NCI-H1105 (cell line): ENCODE measurements around the gene SPAG16.

Experiments used
- DNase-seq: peaks from one replicate; lab custom pipeline; 2025; lab: John Stamatoyannopoulos, UW

Gene SPAG16

DNA sequence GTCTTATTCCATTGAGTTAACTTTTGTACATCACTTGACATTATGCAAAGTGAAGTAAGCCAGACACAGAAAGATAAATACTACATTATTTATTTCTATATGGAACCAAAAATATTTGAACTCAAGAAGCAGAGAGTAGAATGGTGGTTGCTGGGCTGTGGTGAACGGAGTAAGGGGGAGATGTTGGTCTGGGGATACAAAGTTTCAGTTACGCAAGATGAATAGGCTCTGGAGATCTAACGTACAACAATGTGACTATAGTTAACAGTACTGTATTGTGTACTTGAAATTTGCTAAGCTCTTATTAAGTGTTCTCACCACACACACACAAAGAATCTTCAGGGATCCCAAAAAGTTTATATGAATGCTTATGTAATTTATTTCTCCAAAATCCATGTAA is 1001.7 kb downstream of the SPAG16 start:
- no peak for DNase-seq

DNA sequence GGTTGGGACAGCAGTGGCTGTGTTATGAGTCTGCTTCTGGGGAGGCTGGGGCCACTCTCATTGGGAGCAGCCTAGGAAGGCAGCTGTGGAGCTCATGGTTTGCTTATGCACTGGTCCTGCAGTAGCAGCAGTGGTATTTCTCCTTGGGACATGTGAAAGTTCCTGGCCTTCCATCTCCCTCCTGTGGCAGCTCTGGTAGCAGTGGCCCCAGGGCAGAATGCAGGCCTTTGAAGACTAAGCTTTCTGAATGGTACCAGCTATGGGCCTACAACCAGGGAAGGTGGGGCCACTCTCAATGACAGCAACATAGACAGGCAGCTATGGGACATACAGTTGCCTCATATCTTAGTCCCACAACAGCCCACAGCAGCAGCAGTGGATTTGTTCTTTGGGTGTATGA is 1009.3 kb downstream of the SPAG16 start:
- DNase-seq, result no peak

DNA sequence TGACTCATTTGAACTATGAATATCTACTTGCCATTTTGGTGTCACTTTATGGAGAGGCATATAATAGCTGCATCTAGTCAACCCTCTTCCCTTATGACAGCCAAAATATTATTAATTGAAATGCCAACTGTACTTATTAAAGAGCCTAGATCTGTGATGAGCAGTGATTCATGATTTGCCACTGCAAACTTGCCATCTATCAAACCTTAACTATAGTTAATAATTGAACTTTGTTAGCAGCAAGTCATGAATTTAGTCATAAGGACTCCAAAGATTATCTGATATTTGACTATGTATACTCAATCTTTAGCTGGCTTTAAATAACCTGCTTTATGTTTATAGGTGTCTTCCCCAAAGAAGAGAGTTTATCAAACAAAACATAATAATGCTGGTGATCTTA is 1010.2 kb downstream of the SPAG16 start:
- DNase-seq, result no peak

DNA sequence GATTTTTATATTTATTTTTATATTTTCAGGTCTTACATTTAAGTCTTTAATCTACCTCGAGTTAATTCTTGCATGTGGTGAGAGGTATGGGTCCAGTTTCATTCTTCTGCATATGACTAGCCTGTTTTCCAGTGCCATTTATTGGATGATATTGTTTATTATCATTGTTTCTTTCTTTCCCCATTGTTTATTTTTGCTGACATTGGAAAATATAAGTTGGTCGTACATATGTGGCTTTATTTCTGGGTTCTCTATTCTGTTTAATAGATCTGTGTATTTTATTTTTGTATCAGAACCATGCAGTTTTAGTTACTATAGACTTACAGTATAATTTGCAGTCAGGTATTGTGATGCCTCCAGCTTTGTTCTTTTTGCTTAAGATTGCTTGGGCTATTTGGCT is 1013.2 kb downstream of the SPAG16 start:
- no peak for DNase-seq

DNA sequence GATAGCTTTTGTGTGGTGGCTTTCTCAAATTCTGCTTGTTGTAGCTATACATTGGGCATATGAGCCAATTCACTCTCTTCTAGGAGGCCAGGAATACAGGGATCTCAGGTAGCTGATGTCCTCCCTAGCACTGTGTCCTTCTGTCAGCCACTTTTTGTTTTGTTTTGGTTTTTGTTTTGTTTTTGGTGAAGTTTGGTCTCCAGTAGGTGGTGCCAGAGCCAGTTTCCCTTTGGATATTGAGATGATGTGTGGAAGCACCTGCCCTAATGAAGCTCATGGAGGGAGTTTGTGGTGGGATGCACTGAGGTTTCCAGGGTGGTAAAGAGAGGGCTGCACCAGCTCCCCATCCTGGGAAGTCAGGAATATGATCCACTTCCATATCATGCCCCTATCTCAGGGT is 1026.1 kb downstream of the SPAG16 start:
- DNase-seq, result no peak

DNA sequence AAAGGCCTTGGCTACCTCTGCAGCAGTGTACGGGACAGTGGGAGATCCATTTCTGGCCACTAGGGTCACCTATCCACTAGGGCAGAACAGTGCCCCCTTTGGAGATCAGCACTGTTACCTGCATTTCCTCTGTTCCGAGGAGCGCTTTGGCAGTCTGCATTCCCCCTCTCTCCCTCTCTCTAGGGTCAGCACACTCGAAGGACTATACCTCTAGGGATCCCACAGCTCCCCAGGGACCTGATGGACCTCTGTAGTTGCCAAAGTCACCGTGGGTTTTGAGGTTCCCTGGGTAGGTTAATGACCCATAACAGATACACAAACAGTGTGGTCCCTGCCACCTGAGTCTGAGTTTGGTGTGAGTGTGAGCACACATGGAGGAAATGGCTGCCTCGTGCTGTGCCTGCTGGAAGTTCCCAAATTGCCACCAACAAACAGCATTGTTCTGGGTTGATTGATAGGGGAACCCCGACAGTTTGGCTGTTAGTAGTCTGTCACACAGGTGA is 1026.8 kb downstream of the SPAG16 start:
- no peak for DNase-seq

DNA sequence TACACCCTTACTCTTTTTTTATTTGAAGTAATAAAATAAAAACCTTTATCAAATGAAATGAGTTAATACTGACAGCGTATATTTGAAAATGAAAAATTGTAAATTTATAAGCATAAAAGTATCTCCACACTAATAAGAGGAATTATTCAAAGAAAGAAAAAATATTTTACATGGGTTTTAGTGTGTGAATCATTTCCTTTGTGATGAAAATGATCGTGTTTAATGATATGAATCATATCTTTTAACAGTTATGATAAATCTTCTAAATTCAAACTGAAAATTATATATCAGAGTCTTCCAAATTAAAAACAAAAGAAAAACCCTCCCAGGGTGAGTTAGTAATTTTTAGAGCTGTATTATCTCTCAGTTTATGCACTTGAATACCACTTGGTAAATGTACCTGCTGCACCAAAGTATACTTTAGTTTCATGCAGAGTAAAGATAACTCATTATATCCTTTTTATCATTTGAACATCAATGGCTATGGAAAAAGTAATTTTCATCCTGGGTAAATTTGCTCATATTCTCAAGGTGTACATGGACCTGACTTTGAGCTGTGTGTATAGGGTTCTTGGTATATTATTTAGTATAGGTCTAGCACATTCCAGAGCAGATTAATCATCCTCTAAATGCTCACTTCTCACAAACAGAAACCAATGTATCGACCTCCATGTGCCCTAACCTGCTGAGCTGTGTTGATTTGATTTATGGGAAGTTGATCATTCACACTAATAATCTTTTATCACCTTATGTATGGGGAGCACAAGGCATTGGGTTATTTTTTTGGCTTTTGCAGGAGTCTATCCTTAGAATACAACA is 1027.9 kb downstream of the SPAG16 start:
- no peak for DNase-seq

DNA sequence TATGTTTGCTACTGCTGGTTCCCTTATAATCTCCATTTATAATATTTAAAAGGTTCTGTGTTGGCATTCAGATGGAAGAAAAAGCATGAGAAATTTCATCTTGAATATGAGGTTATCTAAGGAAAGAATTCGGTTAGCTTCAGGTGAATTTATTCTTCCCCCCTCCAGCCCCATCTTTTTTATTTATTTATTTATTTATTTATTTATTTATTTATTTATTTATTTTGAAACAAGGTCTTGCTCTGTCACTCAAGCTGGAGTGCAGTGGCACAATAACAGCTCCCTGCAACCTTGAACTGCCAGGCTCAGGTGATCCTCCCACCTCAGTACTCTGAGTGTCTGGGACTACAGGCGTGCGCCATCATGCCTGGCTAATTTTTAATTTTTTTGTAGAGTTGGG is 1031.1 kb downstream of the SPAG16 start:
- DNase-seq, result no peak

DNA sequence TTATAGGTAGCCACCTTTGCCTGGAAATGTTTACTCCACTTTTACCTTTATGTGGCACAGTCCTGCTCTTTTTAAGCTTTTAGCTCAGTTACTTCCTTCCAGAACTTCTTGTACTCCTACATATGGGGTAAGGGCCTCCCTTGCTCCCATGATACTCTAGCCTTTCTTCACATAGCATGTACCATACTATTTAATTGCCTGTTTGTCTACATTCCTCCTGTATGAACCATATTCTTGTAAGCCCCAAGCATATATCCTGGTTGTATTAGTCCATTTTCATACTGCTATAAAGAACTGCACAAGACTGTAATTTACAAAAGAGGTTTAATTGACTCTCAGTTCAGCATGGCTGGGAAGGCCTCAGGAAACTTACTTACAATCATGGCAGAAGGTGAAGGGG is 1035.9 kb downstream of the SPAG16 start:
- DNase-seq, result no peak

DNA sequence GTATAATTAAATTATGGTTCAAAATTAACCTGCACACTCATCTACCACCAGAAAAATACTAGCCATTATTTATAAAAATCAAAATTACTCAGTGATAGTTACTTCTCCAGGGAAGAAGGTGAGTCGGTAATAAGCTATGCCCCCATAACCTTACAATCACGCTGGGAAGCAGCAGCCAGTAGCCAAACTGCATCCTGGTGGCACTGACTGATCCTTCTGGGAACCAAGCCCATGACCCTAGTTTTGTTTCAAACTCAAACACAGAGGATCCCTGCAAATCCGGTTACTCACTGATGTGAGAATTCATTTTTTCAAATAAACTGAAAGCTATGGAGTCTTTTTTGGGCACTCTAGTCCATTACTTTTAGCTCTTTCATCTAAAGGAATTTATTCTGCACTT is 1038.4 kb downstream of the SPAG16 start:
- DNase-seq, result no peak

DNA sequence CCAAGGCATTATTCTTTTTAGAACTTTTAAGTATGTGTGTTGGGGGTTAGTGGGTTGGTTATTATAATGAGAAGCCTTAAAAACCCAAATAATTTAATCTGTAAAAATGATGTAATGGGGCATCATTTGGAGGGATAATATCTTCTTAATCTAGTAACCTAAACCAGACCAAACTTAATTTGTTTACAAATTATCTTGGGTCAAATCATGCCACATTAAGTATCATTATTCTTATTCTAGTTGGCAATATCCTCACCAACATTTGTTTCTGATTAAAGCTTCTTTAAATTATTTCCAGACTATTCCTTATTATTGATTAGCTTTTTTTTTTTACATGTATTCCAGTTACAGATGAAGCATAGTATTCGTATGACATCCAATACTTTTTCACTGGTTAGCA is 1041.1 kb downstream of the SPAG16 start:
- DNase-seq, result no peak

DNA sequence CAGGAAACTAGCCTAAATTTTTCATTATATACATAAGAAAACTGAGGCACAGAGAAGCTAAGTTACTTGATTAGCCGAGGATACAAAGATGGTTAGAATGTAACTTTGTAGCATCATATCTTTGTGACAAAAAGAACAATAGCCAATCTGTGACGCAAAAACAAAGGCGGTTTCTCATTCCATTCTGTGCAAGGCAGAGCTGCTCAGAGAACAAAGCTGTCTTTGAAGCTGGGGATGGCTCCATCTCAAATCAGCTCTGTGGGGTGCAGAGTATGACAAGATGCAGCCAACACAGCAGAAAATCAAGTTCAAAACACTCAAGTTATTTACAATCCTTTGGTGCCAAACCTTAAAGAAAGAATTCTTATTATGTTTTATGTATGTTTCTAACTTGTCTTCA is 1044.7 kb downstream of the SPAG16 start:
- DNase-seq, result no peak

DNA sequence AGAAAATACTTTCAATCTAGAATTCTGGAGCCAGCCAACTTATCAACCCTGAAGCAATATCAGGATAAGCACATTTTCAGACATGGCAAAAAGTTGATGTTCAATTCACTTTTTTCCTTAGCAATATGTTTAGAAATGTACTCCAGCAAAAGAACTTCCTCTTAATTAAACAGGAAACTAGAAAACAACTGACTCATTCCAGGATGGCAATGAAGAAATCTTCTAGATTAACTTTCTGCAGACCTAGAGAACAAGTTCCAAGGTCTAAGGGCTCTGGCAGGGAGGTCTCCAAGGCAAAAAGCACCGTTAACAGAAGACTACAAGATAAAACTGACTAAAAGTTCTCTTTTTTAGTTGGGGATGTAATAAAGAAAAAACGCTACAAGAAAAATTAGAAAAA is 1057.4 kb downstream of the SPAG16 start:
- DNase-seq, result no peak

DNA sequence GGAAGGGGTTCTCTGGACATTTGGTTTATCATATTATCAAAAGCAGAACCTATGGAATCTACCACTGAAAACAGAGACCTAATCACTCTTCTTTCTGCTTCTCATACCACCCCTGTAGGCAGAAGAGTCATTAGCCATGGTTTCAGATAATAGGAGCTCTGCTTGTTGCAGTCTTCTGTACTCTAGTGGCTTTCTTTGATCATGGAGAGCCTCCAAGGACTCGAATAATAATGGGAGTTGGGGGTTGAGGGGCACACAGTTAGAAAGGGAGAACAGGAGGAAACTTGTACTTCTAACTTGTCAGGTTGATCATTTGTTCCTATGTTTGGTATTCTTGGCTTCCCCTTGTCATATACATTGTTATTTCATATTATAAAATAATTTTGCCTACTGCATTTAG is 1074.2 kb downstream of the SPAG16 start:
- DNase-seq, result no peak

DNA sequence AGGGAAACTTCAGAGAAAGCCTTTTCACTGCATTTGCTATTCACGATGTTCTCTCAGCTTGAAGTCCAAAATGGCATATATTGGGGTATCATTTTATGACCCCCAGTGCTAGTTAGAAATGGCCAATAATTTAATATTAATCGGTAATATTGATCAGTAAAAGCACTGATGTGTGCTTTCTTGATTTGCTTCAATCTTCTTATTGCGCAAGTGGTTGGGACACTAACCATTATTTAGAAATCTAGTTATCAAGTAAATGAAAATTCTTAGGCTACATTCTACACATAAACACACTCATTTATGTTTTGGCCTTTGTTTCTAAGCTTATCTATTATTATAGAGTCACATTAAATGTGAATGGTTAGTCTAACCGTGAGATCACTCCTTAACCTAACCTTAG is 1076.9 kb downstream of the SPAG16 start:
- DNase-seq, result no peak

DNA sequence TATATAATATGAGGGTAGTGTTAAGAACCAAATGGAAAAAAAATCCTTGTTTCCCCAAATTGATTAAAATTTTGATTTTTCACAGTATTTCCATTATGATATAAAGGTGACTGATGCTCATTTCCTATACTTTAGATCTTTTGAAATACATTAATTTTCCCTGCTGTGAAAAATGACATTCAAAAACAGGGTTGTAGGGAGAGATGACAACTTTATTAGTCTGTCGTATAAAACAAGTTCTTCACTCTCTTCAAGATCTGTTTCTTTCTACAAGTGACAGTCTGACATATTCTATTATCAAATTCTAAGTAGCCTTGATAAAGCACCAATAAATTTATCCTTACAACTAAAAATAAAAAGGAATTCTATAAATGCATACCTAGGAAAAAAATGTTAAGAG is 1081.3 kb downstream of the SPAG16 start:
- no peak for DNase-seq

DNA sequence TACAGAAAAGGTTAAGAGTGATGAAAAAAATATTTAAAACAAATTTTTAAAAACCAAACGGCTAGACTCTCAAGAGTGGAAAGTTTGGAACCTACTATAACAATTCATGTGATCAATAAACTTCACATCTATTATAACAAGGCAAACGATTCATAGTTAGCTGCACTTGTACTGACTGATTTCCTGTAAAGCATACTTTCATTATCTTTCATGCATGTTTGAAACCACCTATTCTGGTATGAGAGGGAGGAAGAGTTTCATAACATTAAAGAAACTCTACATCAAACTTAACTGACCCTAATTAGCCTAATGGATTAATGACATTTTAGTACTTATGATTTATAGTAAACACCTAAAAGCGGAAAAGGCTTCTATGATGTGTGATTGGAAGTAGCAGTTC is 1082.9 kb downstream of the SPAG16 start:
- no peak for DNase-seq

DNA sequence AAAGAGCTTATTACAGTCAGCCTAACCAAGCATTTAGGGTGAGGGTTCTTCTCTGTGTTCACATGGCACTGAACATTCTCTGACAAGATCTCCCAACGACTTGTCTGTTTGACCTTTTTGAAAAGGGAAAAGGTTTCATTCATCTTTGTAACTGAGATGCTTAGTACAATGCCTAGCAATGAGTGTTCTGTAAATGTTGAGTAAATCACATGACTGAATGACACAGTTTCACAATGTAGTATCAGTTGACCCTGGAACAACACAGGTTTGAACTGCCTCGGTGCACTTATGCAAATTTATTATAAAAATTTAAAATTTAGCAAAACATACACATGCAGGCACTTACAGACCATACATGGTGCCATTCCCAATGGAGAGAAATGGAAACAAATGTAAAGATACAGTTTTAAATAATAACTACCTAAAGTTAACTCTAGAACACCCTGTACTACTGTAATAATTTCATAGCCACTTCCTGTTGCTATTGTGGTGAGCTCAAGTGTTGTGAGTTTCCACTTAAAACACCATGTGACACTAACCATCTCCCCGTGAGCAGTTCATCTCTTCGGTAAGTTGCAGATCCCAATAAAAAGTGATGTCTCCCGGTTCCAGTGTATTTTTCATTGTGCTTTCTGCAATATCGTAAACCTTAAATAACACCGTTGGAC is 1092.5 kb downstream of the SPAG16 start:
- no peak for DNase-seq

DNA sequence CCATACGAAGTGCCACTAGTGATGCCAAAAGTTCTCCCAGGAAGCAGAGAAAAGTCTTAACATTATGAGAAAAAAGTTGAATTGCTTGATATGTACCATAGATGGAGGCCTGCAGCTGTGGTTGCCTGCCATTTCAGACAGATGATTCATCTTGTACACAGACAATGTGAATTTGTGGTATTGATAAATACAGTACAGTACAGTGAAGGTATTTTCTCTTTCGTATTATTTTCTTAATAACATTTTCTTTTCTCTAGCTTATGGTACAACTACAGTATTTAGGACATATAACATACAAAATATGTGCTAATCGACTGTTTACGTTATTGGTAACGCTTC is 1093.0 kb downstream of the SPAG16 start:
- no peak for DNase-seq

DNA sequence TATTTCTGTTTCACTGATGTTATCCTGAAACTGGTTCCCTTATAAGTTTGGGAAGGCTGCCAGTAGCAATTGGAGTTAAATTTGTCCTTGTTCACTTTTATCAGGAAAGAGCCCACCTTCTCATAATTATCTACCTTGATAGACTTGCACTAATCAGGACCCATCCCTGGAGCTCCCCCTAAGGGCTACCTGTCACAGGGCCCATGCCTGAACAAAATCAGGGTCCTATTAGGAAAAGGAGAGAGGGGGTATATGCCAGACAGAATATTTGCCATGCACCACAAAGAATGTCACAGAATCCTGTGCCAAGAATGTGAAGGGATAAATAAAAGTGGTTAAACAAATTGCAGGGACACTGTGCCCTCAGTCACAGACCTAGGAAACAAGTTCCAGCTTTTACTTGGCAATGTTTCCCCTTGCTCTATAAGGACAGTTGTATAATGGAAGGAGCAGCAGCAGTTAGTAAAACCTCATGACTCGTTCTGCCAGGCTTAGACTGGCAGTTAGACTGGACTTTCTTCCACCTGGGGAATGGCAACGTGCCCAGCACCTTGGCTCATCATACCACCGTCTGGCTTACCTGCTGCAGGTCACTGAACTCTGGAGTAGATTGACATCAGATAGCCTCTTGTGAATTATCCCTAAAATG is 1094.3 kb downstream of the SPAG16 start:
- DNase-seq, result peak; percentile 61

DNA sequence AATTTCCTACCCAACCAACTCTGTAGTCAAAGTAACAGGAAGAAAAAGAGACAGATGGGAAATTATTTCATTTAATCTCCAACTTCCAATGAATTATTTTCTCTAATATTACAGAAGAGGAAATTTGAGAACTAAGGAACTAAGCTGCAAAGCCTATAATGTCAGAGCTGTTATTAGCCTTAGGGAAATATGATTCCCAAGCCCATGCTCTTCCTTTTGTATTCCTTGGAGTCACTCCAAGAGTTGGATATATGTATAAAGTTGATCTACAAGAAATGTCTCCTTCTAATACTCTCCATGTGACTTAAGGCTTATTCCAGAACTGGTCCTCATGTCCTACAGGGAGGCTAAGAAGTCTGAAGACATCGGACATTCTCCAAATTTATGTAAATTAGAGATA is 1095.0 kb downstream of the SPAG16 start:
- no peak for DNase-seq

DNA sequence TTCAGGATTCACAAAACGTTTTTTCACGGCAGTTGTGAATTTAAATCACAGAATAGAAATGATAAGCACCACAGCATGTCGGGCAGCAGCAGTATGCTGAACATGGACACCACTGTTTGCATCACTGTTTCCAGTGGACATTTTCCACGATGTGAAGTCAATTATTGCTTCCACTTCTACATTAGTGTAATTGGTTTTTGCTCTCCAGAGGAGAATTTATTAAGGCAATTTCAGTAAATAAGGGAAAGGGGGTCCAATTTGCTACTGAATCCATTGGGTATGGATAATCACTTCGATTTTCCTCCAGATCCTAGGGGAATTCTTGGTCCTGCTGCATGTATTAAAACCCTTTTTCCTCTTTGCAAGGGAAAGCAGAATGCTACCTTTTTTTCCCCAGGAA is 1096.4 kb downstream of the SPAG16 start:
- DNase-seq, result no peak

DNA sequence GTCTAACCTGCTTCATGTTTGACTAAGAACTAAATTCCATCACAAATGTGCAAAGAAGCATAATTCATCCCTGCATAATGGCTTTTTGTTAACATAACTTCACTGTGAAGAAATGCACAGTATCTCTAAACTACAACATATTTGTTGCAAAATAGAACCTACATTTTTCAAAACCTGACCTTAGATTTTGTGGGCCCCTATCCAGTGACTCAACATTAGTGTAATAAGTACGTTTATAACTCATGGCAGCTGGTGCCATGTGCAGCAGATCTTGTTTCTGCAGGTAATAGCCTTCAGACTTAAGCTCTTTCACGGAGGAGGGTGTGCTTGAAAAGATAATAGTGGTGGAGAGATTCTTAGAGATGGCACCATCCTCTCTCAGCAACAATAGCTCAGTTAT is 1098.0 kb downstream of the SPAG16 start:
- no peak for DNase-seq
